Activated CD4-positive, alpha-beta T cell treated with anti-CD3 and anti-CD28 coated beads for 48 hours (primary cell): Measurements from ENCODE around the gene PCGF3.
A peak's percentile ranks its signal among the peaks of the same experiment; 100 is the strongest.

Experiments used
- DNase-seq: peaks from one replicate; pipeline ENCODE4 v3.0.0-alpha.2; 2020

Gene PCGF3

GRCh38 chr4:786074-786741 lies 80.6 kb downstream of the PCGF3 start:
- no peak for DNase-seq

GRCh38 chr4:786861-787300 lies 81.2 kb downstream of the PCGF3 start:
- DNase-seq, result no peak

GRCh38 chr4:787561-787981 lies 81.9 kb downstream of the PCGF3 start:
- no peak for DNase-seq

- DNase-seq, result no peak
Observed at GRCh38 chr4:788006-788635, 82.5 kb downstream of the PCGF3 start.

GRCh38 chr4:788636-789297 lies 83.1 kb downstream of the PCGF3 start:
- DNase-seq, result no peak

GRCh38 chr4:789571-790465 lies 84.2 kb downstream of the PCGF3 start:
- no peak for DNase-seq

GRCh38 chr4:790466-790820 lies 84.8 kb downstream of the PCGF3 start:
- no peak for DNase-seq

GRCh38 chr4:791252-791897 lies 85.7 kb downstream of the PCGF3 start:
- DNase-seq, result no peak

- peak; percentile 71 for DNase-seq
Observed at GRCh38 chr4:791898-792625, 86.4 kb downstream of the PCGF3 start.

- DNase-seq, result peak; percentile 51
Observed at GRCh38 chr4:792626-793092, 87.0 kb downstream of the PCGF3 start.

GRCh38 chr4:793093-793861 lies 87.6 kb downstream of the PCGF3 start:
- no peak for DNase-seq

- DNase-seq, result no peak
Observed at GRCh38 chr4:793941-794621, 88.4 kb downstream of the PCGF3 start.

GRCh38 chr4:794900-795725 lies 89.5 kb downstream of the PCGF3 start:
- DNase-seq, result no peak

- DNase-seq, result no peak
Observed at GRCh38 chr4:795726-796119, 90.1 kb downstream of the PCGF3 start.

- DNase-seq, result no peak
Observed at GRCh38 chr4:796206-796605, 90.6 kb downstream of the PCGF3 start.

- no peak for DNase-seq
Observed at GRCh38 chr4:797066-797465, 91.4 kb downstream of the PCGF3 start.

GRCh38 chr4:801436-802124 lies 95.9 kb downstream of the PCGF3 start:
- no peak for DNase-seq

GRCh38 chr4:803884-804283 lies 98.3 kb downstream of the PCGF3 start:
- no peak for DNase-seq

GRCh38 chr4:804804-805203 lies 99.2 kb downstream of the PCGF3 start:
- DNase-seq, result no peak
